Inferior parietal cortex (tissue), 1 donor: ENCODE measurements around the gene ANO6.
A peak's percentile ranks its signal among the peaks of the same experiment; 100 is the strongest.
"Not testable (repeated sequence)": the region's sequence is repeated elsewhere in the genome, so short reads cannot be mapped to it uniquely, and the experiment has no call there.

Experiments
- DNase-seq: peaks from one replicate; pipeline ENCODE4 v3.0.0-alpha.2; 2016; ENCODE audit errors: extremely low spot score

ANO6 gene

DNA sequence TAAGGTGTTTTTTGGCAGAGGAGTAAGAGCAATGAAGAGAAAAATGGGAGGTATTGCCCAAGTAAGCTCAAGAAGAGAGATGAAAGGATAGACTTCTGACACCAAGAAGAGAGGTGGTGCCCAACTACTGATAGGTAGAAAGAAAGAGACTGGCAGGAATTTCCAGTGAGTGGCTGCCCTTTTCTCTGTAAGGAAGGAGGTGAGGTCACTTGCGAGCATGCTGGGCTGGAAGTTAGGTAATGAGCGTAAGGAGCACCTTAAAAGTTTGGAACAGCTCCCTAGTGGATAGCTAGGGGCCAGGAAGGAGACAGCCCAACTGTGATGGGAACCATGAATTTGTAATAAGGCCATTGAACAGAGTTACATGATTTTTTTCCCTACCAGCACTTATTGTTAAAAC lies 127.0 kb downstream of the ANO6 start:
- DNase-seq = no peak

DNA sequence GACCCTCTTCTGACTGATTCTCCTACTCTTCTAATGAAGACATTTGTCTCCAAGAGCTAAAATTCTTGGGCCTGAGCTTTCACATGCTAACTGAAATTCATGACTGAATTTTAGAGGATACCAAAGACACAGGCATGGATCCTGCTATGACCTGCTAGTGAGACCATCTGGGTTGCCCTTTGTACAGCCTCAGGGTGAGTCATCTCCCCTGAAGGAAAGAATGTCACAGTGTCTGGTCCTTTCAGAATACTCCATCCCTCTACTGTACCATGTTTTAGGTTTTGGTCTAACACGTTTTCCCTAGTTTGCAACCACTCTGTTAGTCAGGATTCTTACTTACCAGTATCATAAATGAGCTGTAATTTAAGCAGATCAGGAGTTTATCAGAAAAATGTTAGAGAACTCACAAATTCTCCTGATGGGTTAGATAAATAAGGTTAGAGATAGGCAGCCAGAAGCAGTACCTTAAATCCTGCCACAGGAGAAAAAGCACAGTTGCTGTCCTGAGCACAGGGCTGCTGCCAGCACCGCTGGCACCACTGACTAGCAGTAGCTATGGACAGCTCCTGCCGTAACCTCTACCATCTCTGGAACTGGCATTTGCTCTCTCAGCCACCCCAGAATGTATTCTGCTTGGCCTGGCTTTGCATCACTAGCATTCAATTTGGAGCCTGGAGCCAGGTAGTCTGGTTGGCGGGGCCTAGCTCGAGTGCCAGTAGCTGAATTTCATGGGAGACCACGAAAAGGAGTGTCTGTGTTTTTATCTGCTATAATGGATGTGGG lies 127.6 kb downstream of the ANO6 start:
- no peak for DNase-seq

DNA sequence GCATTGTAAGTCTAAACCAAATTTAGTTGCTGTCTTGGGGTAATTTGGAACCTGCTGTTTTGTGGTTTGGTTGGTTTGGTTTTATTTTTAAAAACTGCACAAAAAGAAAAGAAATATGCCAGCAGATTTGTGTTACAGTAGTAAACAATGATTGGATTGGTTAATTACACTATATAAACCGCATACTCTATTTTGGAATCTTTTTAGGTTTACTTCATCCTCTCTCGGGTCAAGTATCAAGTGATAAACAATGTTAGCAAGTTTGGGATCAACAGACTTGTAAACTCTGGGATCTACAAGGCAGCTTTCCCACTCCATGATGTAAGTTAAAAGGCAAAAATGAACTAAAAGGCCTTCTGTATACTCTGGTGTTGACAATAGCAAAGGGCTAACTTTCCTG lies 132.4 kb downstream of the ANO6 start:
- no peak for DNase-seq

DNA sequence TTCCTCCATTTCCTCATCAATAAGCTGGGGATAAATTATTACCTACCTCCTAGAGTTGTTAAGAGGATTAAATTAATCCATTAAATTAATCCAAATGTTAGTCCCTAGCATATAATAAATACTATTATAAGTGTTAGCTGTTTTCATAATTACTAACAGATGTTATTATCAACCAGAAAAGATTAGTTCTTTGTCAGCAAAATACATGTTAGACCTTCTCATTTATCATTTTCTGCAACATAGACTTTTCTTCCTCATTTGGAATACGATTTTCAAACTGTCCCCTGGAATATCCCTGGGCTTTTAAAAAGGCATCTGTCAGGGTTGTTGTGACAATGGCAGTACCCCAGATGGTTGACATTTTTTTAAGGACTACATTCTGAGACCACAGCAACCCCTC lies 133.1 kb downstream of the ANO6 start:
- no peak for DNase-seq

DNA sequence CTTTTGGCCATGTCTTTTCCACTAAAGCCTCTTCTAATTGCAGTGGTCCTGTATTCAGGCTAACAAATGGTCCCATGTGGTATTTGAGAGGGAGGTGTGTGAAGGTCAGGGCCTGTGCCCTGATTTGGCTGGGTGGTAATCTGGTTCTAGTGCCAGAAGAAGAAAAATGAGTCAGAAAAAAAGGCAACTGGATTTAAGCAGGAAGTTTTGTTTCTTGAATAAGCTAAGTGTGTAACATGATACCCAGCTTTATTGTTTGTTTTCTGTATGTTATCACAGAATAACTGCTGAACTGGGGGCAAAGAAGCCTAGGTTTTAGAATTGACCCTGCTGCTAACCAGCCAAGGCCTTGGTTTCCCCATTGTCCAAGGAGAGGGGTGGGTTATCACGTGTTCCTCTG lies 134.0 kb downstream of the ANO6 start:
- DNase-seq = no peak

DNA sequence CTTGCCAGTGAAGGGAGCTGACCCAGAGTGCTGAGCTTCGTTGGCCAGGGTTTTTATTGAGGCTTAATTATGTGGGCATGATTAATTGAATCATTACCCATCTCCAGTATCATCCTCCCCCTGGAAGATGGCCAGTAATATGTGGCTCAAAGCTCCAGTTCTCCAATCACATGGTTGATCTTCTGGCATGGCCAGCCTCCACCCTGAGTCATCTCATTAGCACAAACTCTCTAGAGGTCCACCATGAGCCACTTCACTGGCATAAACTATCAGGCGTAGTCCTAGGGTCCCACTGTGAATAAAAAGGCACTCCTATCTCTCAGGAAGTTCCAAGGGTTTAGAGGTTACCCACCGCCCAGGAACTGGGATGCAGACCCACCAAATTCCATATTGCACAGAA lies 135.0 kb downstream of the ANO6 start:
- DNase-seq = no peak

DNA sequence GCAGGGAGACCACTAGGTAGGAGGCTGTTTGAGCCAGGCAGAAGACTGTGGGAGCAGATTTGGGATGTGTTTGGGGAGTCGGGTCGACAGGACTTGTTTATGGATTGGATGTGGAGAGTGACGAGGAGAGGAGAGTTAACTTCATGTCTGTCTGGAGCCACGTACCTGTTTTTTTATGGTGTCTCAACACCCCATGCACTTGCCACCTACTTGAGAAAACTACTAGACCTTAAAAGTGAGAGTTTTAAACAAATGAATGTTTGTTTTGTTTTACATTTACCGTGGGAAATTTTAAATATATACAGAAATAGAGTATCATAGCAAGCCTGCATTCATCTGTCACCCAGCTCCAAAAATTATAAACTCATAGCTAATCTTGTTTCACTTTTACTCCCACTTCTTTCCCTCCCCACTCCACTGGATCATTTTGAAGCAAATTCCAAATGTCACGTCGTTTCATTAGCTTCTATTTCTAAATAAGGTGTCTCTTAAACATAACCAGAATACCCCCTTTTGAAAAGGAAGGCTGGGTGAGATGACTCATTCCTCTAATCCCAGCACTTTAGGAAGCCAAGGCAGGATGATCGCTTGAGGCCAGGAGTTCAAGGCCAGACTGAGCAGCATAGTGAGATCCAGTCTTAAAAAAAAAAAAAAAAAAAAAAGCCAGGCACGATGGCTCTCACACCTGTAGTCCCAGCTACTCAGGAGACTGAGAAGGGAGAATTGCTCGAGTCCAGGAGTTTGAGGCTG lies 136.2 kb downstream of the ANO6 start:
- DNase-seq = no peak

DNA sequence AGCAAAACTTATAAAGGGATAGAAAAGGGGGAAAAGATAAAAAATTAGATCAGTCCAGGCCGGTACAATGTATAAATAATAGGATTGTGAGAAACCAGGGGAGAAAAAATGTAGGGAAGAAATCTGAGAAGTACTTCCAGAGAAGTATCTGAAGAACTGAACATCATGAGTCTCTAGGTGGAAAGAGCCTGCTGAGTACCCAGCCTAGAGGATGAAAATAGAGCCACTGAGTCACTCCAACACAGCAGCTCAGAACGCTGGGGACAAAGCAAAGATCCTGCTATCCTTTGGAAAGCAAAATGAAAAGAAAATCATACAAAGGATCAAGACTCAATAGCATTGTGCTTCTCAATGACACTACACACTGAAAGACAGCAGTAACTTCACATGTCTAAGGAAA lies 138.0 kb downstream of the ANO6 start:
- no peak for DNase-seq

DNA sequence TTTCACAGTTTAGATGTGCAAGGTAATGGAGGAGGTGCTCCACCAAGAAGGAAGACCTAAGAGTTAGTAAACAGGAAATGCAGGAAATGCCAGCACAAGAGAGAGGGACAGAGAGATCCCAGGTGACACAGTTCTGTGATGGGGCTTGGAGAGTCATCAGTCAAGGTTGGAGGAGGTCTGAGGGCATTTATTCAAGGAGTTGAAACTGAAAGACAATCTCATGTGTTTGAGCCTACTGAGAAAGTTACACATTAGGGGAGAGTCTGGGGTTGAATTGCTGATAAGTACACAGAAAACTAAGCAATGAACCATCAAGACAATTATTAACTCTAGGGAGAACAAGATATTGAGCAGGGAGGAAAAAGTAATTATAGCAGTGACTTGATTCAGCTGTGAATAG lies 138.5 kb downstream of the ANO6 start:
- DNase-seq = no peak

DNA sequence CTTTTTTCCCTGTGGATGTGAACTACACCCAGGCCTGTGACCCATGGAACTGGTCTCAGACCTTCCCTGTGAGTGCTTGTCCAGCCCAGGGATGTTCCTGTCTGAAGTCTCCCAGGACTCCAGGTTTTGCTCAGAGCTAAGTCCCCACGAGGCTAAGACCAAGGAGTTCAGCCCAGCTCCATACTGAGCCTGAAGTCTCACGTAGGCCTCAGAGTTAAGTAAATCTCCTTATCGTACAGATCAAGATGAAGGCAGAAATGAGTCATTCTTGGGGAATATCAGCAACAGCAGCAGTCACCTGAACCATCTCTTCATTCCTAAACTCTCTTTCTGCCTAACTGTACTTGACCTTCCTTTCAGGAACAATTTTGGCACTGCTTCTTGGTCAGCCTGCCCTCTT lies 139.8 kb downstream of the ANO6 start:
- no peak for DNase-seq

DNA sequence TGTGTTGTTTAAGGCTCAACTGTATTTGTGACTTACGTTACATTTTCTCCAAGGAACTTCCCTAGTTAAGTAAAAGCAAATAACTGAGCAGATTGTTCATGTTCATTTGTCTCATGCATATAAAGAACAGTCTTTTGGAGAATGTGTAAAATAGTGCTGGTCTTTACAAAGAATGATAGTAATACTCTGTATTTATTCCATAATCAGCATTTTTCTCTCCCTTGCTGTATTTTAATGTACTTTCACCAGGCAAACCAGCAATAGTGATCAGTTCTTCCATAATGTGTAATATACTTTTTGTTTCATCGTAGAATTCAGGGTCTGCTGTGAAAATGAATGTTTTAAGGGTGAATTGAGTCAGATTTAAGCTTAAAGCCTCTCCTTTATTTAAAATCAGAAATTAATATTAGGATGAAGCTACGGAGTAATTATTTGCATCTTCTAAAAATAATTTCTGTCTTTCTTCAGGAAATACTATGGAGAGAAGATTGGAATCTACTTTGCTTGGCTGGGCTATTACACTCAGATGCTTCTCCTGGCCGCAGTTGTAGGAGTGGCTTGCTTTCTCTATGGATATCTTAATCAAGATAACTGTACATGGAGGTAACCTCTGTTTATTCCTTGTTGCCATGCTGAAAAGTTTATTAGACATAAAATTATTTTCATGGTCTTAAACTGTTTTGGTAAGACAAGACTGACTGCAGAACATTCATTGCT lies 141.1 kb downstream of the ANO6 start:
- no peak for DNase-seq

DNA sequence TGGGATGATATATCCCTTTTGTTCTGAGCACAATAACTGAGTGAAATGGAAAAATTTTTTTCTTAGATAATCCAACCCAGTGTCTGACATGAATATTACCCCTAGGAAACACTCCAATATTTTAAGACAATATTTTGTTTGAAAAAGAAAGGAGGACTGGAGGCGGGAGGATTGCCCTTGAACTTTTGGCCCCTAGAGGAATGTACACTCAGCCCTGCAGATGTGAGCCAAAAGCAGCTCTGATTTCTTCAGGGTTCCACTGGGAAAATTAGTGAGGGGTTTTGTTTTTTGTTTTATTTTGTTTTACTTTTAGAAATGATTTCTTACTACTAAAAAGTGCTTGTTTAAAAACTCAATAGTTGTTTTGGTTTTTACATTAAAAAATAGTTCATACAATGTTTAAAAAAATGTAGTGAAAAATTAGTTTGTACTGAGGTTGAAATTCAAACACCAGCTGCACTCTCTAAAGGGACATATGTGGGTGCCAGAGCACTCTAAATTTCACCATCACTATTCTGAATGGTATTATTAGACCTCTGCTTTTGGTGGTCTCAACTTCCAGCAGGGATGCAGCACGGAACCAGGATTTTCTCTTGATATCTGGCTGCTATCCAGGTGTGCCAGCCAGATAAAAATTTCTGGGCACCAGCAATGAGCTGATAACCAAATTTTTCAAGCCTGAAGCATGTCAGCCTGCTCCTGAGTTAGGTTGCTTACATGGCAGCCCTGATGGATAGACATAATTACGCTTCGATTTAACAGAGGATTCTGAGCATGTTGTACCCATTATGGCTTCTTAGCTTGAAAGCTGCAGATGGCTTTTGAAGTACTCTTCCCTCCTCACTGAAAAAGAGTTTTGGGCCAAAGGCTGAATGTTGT lies 141.9 kb downstream of the ANO6 start:
- DNase-seq = no peak

DNA sequence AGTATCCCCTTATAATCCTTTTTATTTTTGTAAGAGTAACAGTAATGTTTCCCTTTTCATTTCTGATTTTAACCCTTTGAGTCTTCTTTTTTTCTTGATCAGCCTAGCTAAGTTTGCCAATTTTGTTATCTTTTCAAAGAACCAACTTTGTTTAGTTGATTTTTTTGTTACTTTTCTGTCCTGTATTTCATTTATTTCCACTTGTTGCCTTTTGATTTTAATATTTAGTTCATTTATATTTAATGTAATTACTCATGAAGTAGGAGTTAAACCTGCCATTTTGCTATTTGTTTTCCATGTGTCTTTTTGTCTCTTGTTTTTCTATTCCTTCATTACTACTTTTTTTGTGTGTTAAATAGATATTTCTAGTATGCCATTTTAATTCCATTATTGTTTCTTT lies 146.4 kb downstream of the ANO6 start:
- DNase-seq = no peak

DNA sequence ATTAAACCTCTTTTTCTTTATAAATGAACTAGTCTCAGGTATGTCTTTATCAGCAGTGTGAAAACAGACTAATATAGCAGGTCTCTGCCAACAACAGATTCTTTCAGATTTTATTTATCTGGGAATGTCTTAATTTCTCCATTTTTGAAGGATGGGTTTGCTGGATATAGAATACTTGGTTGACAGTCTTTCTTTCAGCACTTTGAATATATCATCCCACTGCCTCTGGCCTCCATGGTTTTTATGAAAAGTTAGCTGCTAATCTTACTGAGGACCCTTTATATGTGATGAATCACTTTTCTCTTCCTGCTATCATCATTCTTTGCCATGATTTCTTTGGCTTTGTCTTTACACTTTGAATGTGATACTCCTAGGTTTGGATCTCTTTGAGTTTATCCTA lies 148.0 kb downstream of the ANO6 start:
- DNase-seq = no peak

DNA sequence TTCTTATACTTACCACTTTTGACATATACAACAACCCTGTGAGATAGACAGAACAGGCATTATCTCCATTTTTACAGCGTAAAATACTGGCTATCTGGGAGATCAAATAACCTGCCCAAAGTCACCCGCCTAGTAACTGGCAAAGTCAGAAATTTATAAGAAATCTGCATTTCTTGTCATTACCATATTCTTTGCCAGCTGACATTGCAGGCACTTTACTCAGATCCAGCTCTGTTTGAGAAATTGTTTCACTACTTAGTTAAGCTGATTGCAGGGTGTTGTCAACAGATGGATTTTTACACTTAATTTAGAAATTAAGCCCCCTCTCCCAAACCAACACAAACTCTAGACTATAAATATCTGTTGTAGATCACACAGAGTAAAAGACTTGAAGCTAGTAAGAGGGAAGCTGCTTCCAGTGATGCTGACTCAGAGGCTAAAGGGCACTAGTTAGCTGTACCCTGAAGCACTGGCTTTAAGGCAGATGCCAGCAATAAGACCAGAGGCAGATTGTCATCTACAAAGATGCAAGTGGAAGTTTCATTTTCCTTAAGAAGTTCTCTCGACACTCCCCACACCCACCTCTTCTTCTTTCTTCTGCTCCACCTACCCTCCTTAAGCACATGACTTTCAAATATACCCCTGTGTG lies 153.1 kb downstream of the ANO6 start:
- no peak for DNase-seq

DNA sequence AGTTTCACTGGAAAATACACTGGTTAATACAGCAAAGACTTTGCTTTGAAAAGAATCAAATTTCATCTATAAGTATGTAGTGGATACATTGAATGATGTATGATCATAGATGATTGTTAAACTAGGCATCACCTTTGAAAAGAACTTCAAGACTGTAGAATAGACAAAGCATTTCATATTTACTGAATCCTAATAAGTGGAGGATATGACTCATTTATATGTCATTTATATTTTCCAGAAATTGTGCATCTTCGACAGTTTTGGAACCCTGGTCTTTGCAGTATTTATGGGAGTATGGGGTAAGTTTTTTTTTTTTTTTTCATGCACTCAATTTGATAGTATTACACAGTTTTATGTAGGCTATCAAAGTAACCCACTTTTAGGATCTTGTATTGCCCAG lies 161.9 kb downstream of the ANO6 start:
- DNase-seq = no peak

DNA sequence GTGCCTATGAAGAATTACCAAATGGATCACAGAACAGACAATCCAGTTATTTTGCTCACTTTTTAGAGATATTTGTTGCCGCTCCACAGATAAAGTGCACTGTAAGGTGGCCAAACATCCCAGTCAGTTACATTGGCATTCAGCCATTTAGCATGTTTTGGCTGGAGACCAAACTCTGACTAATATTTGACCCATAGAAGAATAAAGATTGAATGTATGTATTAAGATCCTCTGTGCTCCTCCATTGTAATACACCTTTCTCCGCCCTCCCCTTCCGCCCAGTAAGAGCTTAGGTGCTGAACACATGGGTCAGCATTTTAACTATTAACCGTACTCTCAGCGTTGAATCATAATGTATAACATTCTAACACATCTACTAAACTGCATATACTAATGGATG lies 163.4 kb downstream of the ANO6 start:
- no peak for DNase-seq

DNA sequence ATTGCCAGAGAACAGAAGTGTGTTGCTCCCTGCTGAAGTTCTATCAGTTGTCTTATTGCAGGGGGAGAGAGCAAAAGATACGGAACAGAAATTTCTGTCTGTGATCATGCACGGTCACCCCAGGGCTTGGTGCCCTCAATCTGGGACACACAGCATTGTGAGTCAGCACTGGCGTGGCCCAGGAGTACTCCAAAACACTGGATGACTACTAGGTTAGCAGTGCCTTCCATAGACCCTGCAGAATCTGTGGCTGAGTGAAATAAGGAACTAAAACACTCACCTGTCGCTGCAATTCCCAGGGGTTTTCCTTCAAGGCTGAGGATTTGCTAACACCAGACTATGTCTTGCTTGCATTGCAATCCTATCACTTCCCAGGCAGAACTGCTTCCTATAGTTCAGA lies 165.5 kb downstream of the ANO6 start:
- DNase-seq = no peak

DNA sequence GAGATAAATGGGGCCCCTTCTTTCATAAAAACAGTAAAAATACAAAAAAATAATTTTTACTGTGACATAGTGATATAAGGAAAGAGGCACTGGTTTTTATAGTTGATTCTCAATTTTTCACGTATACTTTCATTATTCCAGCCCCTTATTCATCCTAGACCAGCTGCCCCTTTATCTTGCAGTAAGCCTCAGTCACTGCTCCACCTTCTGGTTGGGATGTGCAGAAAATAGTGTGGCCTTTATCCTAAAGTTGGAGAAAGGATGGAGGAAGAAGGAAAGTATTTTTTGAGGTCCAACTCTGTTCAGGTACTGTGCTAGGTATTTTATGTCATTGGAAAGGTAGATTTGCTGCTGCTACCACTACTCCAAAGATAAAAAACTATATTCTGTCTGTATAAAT lies 172.7 kb downstream of the ANO6 start:
- DNase-seq = peak; percentile 49

DNA sequence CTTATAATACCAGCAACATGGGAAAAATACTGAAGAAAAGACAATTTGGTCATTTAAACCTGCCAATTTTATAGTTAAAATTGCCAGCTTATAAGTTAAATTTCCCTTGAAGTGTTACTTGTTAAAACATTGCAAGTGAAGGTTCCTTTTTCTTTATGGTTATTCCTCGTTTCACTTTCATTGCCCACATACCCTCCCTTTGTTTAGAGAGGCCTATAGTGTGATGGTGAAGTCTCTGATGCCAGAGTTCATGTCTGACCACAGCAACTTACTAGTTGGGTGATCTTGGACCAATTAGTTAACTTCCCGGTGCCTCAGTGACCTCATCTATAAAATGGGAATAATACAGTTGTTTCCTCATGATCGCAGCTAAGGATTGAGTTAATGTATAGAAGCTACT lies 173.5 kb downstream of the ANO6 start:
- DNase-seq = no peak

DNA sequence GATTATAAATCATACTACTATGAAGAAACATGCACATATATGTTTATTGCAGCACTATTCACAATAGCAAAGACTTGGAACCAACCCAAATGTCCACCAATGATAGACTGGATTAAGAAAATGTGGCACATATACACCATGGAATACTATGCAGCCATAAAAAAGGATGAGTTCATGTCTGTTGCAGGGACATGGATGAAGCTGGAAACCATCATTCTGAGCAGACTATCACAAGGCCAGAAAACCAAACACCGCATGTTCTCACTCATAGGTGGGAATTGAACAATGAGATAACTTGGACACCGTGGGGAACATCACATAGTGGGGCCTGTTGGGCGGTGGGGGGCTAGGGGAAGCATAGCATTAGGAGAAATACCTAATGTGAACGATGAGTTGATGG lies 181.6 kb downstream of the ANO6 start:
- not testable (repeated sequence) for DNase-seq
